KBM-7 (cell line): ENCODE results near the gene IHH.

ENCODE experiments used
- DNase-seq: peaks from one replicate; pipeline ENCODE4 v3.0.0-alpha.2; 2015
- in situ Hi-C: fragments of 300-500 bp; cut with MboI; formaldehyde crosslinking; loops from 2 replicates; pipeline ENCODE4 v1.14.3; 2020; ENCODE audit warnings: low sequenced_read_pairs, low pct_unique_long_range_greater_than_20kb, mixed read lengths

Gene IHH

DNA sequence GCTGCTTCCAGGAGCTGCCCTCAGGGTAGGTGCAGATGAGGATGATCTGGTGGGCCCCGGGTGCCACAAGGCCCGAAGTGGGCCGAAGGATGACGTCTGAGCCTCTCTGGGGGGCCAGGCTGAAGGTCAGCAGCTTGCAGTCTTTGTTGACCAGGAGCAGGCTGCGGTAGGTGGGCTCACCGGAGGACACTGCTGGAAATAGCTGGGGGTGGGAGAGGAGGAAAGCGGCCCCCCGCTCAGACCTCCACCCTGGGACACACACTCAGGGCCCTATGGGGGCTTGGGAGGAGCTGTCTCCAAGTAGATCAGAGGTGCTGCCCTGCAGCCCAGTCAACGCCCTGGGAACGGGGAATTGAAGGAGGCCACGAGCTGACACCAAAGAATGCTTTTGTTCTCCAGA lies 36.7 kb downstream of the IHH start:
- no peak for DNase-seq
- in situ Hi-C loops: no loop called here

DNA sequence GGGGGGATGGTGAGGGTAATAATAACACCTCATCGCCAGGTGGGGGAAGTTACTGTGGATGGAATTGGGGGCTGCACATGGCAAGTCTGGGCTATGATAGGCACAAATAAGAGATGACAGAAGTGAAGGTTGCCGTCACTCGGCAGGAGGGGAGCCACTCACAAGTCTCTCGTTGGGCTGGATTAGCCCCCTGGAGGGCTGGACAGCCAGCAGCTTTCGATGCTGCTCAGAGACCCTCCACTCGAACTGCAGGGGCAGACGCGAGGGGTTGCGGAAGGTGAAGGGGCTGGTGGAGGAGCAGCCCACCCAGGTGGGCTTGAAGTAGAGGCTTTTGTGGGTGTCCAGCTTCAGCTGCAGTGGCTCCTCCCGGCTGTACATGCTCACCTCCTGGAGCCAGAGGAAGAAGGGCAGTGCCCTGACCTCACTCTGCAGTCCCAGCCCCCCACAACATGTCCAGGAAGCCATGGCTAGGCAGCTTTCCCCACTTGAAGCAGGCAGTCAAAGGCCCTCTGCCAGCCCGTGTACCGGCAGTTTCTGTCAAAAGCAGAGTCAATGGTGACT lies 37.6 kb downstream of the IHH start:
- DNase-seq: no peak
- in situ Hi-C loops: no loop called here

DNA sequence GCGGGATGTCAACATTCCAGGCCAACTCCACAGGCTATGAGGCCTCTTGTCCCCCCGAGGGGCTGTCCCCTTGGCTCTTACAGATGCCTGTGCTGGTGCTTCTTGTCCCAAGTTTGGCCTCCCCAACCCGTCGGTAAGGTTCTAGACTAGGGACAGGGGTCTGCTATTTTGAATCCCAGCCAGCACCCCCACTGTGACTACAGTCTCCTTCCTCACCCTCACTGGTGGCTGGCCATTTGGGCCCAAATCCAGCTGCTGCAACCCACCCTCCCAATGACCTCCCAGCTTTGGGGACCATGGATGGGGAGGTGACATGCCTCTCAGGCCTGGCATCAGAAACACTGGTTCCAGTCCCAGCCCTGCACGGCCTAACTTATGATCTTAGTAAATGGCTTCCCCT lies 38.1 kb downstream of the IHH start:
- DNase-seq: no peak
- in situ Hi-C loops: no loop called here

DNA sequence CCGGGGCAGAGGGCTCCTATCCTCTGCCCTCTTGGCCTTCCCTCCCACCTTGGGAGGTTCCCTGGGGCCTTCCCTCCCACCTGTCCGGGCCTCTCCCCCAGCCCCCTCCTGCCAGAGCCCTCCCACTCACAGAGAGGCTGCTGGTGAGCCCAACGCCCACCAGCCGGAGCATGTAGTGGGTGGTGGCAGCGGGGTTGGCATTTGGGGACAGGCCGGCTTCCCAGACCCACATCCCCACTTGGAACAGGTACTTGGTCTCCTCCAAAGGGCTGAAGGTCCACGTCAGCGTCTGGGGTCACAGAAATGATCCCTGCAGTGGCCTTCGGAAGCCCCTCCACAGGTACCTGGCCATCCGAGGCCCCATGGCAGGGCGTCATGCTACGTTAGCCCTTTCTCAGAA lies 38.7 kb downstream of the IHH start:
- DNase-seq: no peak
- in situ Hi-C loops: no loop called here

DNA sequence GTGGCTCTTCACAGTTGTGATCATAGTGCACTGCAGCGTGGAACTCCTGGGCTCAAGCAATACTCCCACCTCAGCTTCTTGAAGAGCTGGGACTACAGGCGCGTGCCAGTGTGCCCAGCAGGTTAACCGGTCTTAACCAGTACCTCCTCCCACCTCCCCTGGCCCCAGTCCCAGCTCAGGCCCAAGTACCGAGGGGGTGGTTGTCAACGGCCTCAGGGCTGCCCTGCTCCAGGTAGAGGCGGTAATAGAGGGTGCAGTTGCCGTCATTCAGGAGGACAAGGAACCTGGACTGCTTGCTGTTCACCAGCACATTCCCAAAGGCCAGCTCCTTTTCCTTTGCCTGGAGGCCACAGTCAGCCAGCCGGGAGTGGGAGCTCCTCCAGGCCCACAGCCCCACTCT lies 39.1 kb downstream of the IHH start:
- DNase-seq: no peak
- in situ Hi-C loops: no loop called here

DNA sequence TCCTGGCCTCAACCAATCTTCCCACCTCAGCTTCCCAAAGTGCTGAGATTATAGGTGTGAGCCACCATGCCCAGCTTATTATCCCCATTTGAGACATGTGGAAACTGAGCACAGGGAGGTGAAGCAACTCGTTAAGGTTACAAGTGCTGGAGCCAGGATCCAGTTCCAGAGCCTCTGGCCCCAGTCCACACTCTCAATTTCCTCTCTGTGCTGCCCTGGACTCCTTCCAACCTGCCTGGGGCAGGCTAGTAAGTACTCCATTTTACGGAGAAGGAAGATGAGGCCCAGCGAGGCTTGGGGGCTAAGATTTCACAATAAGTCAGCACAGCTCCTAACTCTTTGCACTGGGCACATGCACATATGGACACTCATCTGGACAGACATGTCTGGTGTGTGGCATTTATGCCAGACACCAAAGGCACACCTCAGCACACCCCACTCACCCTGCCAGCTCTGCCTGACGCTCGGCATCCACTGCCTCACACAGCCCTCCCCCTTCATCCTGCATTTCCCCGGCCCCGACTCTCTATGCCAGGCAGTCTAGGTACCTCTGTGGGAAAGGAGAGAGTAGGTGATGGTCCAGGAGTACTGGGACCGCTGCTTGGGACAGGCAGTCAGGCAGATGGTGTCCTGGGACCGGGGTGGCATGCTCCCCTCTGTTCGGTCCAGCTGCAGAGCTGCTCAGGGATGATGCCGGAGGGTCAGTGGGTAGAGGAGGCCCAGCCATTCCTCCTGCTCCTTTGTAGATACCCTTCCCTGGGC lies 39.9 kb downstream of the IHH start:
- in situ Hi-C loops: no loop called here
- no peak for DNase-seq

DNA sequence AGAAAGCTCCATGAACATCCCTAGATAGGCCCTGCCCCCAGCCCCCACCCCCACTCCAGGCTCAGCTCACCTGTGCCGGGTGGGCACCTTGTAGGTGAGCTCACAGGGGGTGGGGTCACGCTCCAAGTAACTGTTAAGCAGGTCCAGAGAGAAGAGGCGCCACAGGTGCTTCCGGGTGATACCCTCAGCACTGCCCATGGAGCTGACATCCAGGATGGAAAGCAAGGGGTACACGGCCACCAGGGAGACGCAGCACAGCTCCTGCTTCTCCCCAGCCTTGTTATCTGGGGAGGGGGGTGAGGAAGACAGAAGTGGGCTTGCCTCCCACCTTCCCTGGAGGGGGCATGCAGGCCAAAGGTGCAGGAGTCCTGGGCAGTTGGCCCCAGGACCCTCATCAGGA lies 41.3 kb downstream of the IHH start:
- in situ Hi-C loops: no loop called here
- no peak for DNase-seq

DNA sequence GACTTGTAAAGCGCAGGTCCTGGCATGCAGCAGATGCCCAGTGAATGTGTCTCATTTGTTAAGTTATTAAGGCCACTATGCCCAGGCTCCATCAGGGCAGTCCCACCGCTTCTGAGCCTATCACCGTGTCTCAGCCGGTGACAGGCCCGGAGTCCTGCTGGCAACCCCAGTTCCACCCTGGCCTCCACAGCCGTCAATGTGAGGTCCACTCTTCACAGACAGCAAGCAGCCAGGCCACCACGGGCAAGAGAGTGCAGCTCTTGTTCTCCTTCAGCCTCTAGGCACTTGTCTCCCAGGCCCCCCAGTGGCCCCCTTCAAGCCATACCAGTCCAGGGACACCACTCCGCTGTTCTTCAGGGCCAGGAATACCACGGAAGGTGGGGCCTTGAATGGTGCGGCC lies 42.0 kb downstream of the IHH start:
- in situ Hi-C loops: no loop called here
- DNase-seq: no peak

DNA sequence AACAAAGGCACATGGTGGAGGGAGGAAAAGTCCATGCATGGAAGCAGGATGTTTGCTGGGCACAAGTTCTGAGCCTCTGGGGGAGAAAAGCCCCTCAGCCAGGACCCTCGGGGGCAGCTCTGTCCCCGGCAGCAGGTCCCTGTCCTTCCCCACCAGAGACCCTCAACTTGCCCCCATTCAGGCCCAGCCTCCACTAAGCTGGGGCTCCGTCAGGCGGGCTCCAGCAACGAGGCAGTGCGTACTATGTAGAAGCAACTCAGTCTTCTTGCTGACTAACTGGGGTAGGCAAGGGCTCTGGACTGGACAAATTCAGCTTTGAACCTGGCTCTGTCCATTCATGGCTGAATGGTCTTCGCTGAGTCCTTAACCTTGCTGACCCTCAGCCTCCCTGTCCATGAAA lies 42.4 kb downstream of the IHH start:
- in situ Hi-C loops: no loop called here
- no peak for DNase-seq

DNA sequence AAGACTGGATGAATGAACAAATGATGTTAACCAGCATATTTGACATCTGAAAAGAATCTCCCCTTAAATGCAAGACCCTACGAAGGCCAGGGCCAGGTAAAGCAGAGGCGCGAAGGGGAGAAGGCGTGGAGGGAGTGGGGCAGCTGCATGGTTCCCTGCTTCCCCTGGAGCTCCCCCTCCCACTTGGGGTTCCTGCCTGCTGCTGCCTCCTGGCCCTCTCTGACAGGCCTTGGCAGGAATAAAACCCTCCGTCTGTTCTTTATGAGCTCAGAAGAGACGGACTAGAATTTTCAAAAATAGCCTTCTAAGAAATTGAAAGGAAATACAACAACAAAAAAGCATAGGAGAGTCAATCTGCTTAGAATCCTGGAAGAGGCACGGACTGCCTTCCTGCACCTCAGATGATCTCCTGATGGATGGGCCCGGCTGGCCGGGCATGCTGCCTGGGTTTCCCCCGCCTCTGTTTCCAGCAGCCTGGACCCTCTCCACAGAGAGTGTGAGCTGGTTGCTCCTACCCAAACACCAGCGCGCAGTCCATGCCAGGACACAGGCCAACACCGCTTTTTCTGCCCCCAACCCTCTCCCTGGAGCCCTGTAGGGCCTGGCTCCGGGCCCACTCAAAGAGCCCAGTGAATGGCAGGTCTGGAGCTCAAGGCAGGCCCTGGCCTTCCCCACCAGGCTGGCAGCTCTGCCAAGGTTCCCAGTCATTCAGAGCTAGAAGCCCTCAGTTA lies 43.4 kb downstream of the IHH start:
- in situ Hi-C loops: no loop called here
- no peak for DNase-seq

DNA sequence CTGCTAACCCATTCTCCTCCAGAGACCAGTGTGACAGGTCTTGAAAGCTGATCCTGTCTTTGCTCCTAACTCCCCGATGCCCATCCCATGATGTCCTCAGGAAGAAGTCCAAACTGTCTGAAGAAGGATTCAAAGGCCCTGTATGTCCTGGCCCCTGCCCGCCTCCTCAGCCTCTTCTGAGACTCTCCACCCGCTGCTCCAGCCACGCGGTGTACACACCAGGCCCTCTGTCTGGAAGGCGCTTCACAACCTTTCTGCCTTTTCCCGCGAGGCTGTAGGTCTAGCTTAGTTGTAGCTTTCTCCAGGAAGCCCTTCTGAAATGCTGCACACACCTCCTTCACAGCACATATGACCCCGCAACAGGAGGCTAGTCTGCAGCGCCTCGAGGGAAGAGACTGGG lies 44.0 kb downstream of the IHH start:
- no peak for DNase-seq
- in situ Hi-C loops: no loop called here

DNA sequence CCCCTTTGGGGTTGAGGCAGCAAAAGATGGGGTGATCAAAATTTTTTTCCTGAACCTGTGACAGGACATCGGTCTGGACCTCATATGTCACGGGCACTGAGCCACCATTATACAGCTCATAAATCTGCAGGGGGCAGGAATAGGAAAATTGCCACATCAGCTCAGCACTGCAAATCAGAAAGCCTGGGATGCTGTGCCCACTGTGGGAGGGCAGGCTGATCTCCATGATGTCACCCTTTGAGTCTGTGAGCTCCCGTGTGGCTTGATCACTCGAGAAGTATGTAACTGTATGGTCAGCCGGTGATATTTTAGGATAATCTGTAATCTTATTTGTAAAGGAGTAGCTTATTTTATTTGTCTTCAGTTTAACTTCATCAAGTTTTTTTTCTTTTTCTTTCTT lies 49.8 kb downstream of the IHH start:
- in situ Hi-C loops: no loop called here

DNA sequence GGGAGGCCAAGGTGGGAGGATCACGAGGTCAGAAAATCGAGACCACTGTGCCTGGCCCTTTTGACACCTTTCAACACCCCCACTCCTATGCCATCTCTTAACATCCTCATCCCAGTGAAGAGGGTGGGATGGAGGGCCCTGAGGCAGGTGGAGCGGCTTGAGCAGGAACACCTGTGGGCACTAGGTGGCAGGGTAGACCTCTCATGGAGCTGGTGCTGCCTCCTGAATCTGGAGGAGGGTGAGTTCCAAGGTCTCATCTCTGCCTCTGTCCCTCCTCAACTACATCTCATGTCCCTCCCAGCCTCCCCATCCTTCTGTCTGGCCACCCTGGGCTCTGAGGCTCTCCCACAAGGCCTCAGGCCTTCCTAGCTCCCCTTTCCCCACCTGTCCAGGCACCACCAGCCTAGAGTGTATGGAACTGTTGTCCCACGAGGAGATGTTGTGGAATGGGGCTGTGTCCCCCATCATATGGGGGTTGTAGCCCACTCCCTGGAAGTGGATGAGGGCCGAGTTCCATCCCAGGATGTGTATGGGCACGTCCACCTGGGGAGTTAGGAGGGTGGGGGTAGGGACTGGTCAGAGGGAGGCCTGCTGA lies 50.5 kb downstream of the IHH start:
- in situ Hi-C loops: no loop called here
- DNase-seq: no peak

More for the DNA sequence above, 49.8 kb downstream of the IHH start:
- no peak for DNase-seq

DNA sequence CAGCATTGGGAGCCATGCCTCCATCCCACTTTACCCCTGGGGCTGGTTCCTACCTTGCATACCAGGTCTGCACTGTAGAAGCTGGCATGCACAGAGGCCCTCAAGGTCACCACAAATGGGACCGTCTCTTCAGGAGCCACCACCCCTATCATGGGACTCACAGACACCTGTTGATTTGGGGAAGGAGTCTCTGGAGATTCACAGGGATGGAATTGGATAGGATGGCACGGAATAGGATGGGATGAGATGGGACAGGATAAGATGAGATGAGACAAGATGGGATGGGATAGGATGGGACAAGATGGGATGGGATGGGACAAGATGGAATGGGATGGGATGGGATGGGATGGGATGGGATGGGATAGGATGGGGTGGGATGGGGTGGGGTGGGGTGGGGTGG lies 51.4 kb downstream of the IHH start:
- in situ Hi-C loops: no loop called here

More for the DNA sequence above, 51.4 kb downstream of the IHH start:
- DNase-seq: no peak
